Calu3 (cell line): ENCODE results near the gene SYK. TPM values are rescaled to one million over a fixed set of nuclear protein-coding genes. Genes with fewer than 3 reads are reported as not detected.

Experiments used
- BruUV-seq: library from RNA; stranded (reverse); fragments of 400-500 nt; replicated peaks from 2 replicates; lab custom pipeline; 2021; lab: Mats Ljungman, UMichigan
- CTCF ChIA-PET: fragments of 300-600 bp; sonication (Branson Sonifier 250); formaldehyde crosslinking; loops from one replicate; lab custom pipeline; 2022; ENCODE audit warnings: antibody characterized with exemption; lab: Charles Lee
- DNase-seq: peaks from one replicate; pipeline ENCODE4 v3.0.0; 2022
- H3K27ac Mint-ChIP-seq: one replicate; pipeline ENCODE4 v1.8.0; 2022; ENCODE audit warnings: mixed read lengths; ENCODE audit not compliant: unreplicated experiment
- H3K27me3 Mint-ChIP-seq: one replicate; pipeline ENCODE4 v1.8.0; 2022; ENCODE audit warnings: mixed read lengths; ENCODE audit not compliant: unreplicated experiment
- H3K36me3 Mint-ChIP-seq: one replicate; pipeline ENCODE4 v1.8.0; 2022; ENCODE audit warnings: mild to moderate bottlenecking, moderate library complexity, mixed read lengths; ENCODE audit not compliant: insufficient read depth, unreplicated experiment
- H3K4me1 Mint-ChIP-seq: one replicate; pipeline ENCODE4 v1.8.0; 2022; ENCODE audit warnings: mild to moderate bottlenecking, low read depth, mixed read lengths; ENCODE audit not compliant: unreplicated experiment
- H3K4me3 Mint-ChIP-seq: one replicate; pipeline ENCODE4 v1.8.0; 2022; ENCODE audit warnings: mild to moderate bottlenecking, low read depth, moderate library complexity, mixed read lengths; ENCODE audit not compliant: unreplicated experiment
- H3K9me3 Mint-ChIP-seq: one replicate; pipeline ENCODE4 v1.8.0; 2022; ENCODE audit warnings: low read depth, mixed read lengths; ENCODE audit not compliant: unreplicated experiment
- CTCF ChIP-seq: fragments of 200-600 bp; IDR thresholded peaks from one replicate; pipeline ENCODE4 v1.8.0; 2022; ENCODE audit warnings: antibody characterized with exemption; ENCODE audit not compliant: unreplicated experiment
- intact Hi-C: fragments of 100-400 bp; cut with micrococcal nuclease; formaldehyde crosslinking; loops from one replicate; pipeline ENCODE4 v1.10.0; 2022; ENCODE audit not compliant: unreplicated experiment
- total RNA-seq: library from RNA; stranded (reverse); gene quantifications from 2 replicates; pipeline ENCODE4 v1.2.3, GENCODE V29; 2022

Gene SYK
- total RNA-seq, 1 experiment from 2014 or later = 14.8 TPM

GRCh38 chr9:90943341-90943740, 141.7 kb downstream of the SYK start:
- DNase-seq = no peak
- H3K4me1 Mint-ChIP-seq = peaks cover 7% of the 10 kb centered on the region
- CTCF ChIA-PET = interaction anchor here (0.6 kb wide), 1 partner anchor 459 kb away, joined by 6 read pairs; no protein-coding TSS in a partner anchor

GRCh38 chr9:90945336-90945735, 143.7 kb downstream of the SYK start:
- no TSS peak for BruUV-seq

More at GRCh38 chr9:90943341-90943740, 141.7 kb downstream of the SYK start:
- H3K4me3 Mint-ChIP-seq = no peak overlapping the region
- intact Hi-C loops = no loop called here
- no peaks in the 10 kb centered on the region for H3K36me3 Mint-ChIP-seq
- no peak overlapping the region for H3K27ac Mint-ChIP-seq
- no peaks in the 10 kb centered on the region for H3K27me3 Mint-ChIP-seq
- no TSS peak for BruUV-seq
- no peaks in the 10 kb centered on the region for H3K9me3 Mint-ChIP-seq
- TF ChIP-seq CTCF = no peak

DNA sequence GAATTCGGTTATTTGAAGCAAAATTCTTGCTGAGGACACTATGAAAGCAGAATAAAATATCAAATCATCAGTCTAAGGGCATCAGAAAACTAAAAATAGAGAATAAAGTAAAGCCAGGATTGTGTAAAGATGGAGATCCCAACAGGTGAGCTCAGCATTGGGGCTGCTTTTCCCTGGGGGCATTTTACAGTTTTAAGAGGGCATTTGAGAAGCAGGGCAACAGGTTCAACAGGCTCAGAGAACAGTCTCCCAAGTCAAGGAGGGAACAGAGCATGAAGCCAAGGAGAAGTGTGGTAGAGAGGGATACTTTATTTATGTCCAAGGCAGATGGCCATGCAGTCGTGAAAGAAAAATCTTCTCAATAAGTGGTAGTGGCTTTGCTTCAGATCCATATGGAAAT, 145.4 kb downstream of the SYK start:
- no peak overlapping the region for H3K27ac Mint-ChIP-seq
- H3K36me3 Mint-ChIP-seq = no peaks in the 10 kb centered on the region
- no peak overlapping the region for H3K4me3 Mint-ChIP-seq
- BruUV-seq = no TSS peak
- TF ChIP-seq CTCF = no peak
- DNase-seq = no peak
- no peaks in the 10 kb centered on the region for H3K27me3 Mint-ChIP-seq
- intact Hi-C loops = no loop called here
- CTCF ChIA-PET = no interaction called here
- no peaks in the 10 kb centered on the region for H3K9me3 Mint-ChIP-seq
- peaks cover 7% of the 10 kb centered on the region for H3K4me1 Mint-ChIP-seq

More at GRCh38 chr9:90945336-90945735, 143.7 kb downstream of the SYK start:
- H3K9me3 Mint-ChIP-seq = no peaks in the 10 kb centered on the region
- no peak overlapping the region for H3K4me3 Mint-ChIP-seq
- no peak overlapping the region for H3K27ac Mint-ChIP-seq
- no peaks in the 10 kb centered on the region for H3K36me3 Mint-ChIP-seq
- CTCF ChIA-PET = no interaction called here
- no peak for DNase-seq
- peaks cover 7% of the 10 kb centered on the region for H3K4me1 Mint-ChIP-seq
- H3K27me3 Mint-ChIP-seq = no peaks in the 10 kb centered on the region
- intact Hi-C loops = no loop called here
- no peak for TF ChIP-seq CTCF

Other genes starting within 250 kb of the SYK start
- 1.5 and 1.7 TPM in 2 replicates for gene DIRAS2, start 159.0 kb upstream of the SYK start, total RNA-seq